Fibroblast of skin of scalp (primary cell): Measurements from ENCODE around the gene PCYT1A.

Experiments used
- DNase-seq: peaks from one replicate; pipeline ENCODE4 v3.0.0-alpha.2; 2013

PCYT1A gene

DNA sequence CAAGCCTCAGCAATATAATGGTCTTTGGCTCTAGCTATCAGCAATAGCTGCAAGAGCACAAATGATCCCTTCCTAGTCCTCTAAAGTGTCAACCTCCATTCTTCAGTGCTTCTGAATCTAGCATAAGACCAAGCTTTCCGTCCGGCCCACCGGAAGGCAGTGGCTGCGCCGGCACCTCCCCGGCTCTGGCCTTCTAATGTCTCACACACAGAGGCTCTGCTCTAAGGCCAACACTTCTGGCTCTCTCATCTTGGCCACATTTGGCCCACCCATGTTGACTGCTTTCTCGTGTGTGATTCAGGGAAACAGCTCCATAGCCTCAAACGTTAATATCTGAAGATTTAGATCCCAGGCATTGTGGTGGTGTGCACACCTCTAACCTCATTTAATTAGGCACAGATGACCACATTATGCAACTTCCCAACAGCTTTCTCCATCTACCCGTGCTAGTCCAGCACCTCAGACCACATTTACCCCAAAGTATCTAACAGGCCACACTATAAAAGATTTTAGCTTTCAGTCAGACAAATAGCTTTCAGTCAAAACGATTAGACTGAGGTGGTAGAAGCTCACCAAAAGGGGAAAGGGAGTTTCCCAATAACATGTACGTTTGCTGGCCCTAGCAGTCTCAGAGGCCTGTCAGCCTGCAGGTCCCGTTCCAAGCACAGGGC lies 51.9 kb downstream of the PCYT1A start:
- no peak for DNase-seq

DNA sequence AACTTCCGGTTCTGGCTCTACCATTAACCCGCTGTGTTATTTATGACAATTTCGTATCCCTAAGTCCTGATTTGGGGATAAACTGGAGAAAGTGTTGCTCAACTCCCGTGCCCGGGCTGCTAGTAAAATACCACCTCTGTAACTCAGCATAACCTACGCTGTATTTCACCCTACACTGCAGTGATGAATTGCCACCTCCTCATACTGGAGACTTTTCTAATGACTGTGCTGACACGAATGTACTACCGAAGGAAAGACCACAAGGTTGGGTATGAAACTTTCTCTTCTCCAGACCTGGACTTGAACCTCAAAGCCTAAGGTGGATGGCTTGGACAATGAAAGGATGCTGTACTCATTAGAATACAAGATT lies 54.7 kb downstream of the PCYT1A start:
- DNase-seq, result no peak

DNA sequence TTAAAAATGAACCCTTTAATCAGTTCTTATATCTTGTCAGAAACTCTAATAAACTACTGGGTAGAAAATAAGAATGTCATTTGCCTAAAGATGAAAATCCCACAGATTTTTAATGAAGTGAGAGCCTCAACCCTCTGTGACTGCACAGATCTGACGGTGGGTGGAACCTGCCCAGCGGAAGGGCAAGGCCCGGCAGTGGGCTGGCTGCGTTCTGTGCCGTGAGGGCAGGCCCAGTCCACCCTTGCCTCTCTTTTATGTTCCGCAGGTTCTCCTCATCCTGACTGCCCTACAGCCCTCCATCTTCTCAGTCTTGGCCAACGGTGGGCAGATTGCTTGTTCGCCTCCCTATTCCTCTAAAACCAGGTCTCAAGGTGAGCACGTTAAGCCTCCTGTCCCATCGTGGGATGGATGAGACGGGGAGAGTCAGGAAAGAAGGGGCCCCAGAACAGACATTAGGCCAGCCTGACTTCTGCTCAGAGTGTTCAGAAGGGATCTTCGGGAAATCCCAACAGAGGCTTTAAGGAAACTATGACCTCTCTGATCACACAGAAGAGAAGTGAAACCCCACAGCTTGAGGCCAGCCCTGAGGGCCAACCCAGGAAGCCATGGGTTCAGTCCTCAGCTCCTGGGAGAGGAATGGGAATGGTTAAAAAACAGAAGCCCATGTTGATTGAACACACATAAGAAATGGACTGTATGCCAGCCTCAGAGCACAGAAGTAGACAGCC lies 55.2 kb downstream of the PCYT1A start:
- no peak for DNase-seq

DNA sequence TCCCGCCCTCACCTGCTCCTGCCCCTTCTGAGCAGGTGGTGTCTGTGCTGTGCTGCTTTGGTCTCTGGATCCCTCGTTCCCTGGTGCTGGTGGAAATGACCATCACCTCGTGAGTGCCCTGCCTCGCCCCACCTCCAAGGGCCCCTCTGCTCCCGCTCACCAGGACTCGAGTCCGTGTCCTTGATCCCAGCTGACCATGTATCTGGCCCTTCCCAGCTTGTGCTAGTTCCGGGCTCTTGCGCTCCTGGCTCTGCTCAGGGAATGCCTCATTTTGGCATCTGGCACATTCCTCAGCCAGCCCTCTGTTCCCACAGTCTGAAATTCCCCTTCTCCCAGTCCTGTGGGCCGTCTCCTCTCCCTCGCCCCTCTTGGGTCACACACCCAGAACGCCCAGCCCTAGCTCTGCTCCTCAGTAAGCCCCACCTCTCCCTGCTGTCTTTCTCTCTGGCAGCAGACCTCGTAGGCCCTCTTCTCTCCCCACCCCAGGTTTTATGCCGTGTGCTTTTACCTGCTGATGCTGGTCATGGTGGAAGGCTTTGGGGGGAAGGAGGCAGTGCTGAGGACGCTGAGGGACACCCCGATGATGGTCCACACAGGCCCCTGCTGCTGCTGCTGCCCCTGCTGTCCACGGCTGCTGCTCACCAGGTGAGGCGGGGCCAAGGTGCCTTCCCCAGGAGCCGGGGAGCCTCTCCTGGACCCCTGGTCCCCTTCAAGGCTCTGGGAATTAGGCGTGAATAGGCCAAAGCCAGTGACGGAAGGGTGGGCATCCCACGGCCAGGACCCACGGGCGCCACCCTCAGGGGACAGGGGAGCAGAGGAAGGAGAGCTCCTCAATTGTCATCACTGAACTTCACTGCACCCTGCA lies 59.7 kb downstream of the PCYT1A start:
- peak; percentile 44 for DNase-seq

DNA sequence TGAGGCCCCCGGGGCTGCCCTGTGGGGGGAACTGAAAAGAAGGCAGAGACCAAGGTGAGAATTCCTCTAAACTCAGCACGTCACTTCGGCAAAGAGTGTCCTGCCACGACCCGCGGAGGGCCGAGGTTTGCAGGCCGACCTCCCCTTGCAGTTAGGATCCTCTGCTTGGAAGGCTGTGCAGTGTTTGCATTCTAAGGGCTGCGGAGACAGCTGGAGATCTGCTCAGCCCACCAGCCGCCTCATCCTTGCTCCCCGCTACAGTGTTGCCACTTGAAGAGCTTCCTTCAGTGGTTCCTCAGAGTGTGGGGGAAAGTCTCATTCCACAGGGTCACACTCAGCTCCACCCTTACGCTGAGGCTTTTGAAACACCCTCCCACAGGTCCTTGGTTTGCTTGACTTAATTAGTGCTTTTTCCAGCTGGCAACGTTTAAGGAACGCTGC lies 60.4 kb downstream of the PCYT1A start:
- no peak for DNase-seq

DNA sequence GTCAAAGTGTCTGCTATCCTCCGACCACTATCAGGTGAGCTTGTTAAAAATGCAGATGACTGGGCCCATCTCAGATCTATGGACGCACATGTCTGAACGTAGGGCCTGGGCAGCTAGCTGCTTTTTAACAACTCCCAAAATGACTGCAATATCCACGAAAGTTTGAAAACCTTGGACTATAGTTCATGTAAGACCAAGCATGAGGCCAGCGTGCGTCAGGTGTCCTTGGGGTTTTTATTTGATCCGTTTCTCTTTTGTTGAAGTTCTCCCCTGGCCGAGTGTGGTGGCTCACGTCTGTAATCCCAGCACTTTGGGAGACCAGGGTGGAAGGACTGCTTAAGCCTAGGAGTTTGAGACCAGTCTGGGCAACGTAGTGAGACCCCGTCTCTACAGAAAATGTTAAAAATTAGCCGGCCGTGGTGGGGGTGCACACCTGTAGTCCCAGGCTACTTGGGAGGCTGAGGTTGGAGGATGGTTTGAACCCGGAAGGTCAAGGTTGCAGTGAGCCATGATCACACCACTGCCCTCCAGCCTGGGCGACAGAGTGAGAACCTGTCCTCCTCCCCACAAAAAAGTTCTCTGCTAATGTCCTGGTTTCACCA lies 61.7 kb downstream of the PCYT1A start:
- DNase-seq, result no peak

DNA sequence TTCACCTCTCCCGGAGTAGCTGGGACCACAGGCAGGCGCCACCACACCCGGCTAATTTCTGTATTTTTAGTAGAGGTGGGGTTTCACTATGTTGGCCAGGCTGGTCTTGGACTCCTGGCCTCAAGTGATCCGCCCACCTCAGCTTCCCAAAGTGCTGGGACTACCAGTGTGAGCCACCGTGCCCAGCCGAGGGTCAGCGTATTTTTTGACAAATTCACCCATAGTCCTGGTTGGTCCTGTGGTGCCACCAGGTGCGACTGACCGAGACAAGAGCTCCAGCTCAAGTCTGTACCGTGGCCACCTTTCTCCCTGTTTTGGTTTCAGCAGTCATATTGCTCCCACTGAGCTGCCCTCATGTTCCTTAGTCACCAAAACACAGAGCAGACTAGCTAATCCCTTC lies 62.4 kb downstream of the PCYT1A start:
- no peak for DNase-seq

DNA sequence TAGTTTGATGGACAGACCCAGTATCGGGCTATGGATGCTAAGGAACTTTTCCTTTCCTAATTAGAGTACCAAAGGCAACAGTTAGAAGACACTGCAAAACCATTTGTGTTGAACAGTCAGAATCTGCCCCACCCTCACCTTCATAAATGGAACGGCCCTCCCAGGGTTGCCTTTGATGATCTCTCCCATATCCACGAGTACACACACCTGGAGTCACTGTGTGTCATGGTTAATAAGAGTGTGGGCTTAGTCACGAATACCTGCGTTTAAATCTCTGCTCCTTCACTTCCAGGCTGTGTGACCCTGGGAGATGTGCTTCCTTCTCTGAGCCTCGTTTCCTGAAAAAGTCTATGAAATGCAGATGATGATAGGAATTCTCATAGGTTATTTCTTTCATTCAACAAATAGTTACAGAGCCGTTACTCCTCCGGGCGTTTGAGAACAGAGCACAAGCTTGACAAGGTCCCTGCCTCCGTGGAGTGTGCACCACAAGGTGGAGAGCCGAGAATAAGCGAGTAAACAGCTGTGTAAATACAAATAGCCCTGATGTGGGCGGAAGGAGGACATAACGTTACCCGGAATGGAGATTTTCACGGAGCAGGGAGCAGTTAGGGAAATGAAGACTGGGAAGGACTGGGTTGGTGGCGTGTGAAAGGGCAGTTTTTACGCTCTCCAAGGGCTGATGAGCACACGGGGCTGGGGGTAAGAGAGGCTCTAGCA lies 64.5 kb downstream of the PCYT1A start:
- DNase-seq, result no peak

DNA sequence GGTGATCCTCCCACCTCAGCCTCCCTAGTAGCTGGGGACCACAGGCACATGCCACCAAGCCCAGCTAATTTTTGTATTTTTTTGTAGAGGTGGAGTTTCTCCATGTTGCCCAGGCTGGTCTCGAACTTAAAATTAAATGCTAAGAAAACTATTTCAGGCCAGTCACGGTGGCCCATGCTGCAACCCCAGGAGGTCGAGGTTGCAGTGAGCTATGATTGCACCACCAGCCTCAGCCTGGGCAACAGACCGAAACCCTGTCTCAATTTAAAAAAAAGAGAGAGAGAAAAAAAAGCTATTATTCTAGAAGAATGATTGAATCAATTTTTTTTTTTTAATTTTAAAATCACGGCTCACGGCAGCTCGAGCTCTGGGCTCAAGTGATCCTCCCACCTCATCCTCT lies 66.5 kb downstream of the PCYT1A start:
- no peak for DNase-seq

DNA sequence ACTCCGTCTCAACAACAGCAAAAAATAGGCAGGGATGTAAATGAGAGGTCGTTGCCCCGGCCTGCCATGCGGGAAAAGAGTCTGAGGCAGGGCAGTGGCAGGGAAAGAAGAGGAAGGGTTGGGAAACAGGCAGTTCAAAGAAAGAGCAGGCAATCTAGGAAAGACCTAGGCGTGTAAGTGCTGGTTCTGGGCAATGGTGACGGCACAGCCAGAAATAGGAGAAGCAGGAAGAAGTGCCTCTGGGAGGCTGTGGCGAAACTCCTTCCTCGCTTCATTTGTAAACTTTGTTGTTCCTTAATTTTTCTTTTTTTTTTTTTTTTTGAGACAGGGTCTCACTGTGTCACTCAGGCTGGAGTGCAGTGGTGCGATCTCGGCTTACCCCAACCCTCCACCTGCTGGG lies 66.9 kb downstream of the PCYT1A start:
- no peak for DNase-seq

DNA sequence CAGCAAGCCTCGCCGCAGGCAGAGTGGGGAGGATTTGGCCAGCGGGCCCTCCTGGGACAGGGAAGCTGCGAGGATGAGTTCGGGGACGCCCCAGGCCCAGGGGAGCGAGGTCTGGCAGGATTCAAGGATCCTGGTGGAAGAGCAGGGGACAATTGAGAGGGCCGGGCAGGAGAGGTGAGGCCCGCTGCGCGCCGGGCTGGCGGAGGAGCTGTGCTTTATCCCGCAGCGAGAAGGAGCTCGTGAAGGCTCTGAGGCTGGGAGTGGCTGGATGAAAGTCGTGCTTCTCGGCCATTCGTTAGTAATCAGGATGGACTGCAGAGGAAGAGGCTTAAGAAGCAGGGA lies 67.6 kb downstream of the PCYT1A start:
- DNase-seq, result no peak

DNA sequence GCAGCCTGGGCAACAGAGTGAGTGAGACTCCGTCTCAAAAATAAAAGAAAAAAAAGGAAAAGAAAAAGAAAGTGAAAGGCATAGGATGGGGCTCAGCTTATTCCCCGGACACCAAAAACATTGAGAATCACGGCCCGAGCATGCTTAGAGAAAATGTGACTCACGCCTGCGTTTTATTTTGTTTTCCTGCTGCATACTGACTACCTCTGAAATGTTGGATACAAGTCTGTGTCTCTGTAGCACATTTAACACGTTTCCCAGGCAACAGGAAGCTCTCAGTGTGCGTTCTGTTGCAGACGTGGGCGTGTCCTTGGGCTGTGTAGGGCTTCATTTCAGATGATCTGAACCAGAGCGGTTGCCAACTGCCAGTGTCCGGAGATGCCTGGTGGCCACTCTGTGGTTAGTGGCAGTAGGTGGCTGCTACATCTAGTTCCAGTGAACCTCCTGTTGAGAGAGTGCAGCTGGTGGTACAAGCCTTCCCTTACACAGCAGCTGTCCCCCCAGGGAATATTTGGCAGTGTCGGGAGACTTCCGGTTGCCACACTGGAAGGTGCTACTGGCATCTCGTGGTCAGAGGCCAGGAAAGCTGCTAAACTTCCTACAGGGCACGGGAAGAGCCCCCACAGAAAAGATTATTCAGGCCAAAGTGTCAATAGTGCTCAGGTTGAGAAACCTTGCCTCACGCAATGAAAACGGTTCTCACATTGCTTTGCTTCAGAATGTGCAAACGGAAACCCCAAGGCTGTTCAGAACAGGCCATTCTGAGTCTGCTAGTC lies 68.1 kb downstream of the PCYT1A start:
- peak; percentile 88 for DNase-seq

DNA sequence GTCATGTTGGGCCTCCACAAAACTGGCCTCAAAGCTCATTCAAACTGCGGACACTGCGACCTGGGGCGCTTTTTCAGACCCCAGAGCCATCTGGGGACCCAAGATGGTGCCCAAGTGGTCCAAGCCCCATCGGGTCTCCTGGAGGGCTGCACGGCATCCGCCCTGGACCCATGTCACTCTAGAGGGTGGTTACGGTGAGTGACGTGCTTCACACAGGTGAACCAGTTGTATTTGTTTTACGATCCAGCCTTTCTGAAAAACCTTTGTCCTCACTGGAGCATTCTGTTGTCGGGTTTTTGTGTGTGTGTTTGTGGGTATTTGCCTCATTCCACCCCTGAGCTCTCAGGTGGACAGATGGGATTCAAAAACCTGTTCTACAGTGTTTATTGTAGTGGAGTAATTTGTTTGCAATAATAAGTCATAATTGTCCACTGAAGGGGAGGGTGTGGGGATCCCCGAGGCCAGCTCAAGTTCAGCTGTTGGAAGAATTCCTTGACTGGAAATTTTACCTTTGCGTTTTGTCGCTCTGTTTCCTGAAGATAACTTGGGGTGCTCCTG lies 69.3 kb downstream of the PCYT1A start:
- no peak for DNase-seq

DNA sequence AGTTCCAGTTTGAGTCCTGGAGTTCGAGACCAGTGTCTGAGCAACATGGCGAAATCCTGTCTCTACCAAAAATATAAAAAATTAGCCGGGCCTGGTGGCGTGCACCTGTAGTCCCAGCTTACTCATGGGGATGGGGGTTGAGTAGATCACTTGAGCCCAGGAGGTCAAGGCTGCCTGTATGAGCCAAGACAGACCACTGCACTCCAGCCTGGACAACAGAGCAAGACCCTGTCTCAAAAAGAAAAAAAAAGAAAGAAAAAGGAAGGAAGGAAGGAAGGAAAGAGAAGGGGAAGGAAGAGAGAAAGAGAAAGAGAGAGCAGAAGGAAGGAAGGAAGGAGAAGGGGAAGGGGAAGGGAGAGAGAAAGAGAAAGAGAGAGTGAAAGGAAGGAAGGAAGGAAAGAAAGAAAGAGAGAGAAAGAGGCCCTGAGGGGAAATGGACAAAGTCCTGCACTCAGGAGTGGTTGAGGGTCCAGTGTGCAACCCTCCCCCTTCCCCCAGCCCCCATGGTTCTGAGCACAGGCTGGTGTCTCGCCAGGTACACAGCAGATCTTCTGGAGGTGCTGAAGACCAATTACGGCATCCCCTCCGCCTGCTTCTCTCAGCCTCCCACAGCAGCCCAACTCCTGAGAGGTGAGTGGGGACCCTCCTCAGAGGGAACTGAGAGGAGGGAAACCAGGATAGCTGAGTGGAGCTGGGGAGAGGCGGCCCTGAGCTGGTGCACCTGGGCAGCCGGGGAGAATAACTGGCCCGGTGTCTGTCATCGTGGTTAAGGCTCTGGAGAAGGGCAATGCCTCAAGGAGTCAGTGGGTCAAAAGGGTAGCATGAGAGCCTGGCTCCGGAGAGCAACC lies 70.0 kb downstream of the PCYT1A start:
- DNase-seq, result no peak

DNA sequence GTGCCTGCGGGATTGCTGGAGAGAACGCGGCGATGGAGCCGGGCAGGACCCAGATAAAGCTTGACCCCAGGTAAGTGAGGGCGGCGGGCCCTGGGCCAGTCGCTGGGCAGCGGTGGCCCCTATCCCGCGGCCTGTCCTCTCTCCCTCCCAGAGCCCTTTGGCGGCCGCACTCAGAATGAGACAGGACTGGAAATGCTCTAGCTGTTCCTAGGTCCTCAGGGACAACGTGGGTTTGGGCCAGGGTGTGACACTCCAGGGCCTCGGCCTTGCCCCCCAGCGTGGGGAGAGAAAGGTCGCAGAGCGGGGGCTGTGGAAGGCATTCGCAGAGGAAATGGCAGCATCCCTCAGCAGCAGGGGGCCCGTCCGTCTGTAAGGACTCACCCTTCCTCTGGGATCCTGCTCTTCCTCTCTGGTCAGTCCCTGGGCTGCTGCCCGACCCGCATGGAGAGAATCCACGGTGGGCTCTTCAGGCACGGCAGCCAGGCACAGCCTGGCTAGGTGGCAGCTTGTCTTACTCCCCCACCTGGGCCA lies 70.8 kb downstream of the PCYT1A start:
- no peak for DNase-seq

DNA sequence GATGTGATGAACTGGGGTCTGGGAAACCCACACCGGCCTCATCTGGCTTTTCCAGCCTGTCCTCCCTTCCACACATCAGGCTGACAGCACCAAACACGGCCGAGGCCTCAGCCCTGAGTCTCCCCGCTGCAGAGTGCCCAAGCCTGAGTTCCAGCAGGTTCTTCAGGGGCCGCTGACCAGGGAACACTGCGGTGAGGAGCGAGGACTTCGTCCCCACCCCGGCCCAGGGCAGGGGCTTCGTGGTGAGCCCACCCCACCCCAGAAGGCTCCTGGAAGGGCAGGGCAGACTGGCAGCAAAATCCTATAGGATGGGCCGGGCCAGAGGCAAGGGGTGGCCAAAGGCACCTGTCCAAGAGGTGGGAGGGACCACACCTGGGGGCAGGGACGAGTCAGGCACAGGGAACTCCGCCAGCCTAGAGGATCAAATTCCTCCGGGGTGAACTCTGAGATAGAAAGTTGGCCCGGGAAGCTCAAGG lies 71.4 kb downstream of the PCYT1A start, which contains the start of gene SLC51A:
Gene SLC51A (plus strand): TSS at position 446 of the 476 bp plus-strand sequence. CDS start 179 bp downstream, outside the sequence.
- DNase-seq, result no peak

DNA sequence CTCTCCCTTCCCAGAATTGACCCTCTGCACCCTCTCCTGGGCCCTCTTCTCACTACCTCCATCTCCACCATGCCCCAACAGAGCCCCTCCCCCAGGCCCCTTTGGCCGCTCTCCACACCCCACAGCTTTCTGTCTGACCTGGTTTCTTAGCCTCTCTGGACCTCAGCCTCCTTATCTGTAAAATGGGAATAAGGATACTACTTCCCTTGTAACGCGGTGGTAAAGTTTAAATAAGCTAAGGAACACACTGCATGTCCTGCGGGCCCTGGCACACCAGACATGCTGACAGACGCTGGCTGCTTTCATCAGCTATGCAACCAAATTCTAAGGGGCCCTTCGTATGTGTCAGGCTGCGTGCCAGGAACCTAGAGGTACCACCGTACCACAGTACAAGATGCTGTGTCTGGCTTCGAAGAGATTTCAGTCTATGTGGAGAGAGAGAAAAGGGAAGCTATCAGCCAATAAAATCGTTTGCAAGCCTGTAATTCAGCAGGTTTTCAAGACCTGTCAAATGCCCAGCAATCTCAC lies 72.0 kb downstream of the PCYT1A start:
- no peak for DNase-seq

DNA sequence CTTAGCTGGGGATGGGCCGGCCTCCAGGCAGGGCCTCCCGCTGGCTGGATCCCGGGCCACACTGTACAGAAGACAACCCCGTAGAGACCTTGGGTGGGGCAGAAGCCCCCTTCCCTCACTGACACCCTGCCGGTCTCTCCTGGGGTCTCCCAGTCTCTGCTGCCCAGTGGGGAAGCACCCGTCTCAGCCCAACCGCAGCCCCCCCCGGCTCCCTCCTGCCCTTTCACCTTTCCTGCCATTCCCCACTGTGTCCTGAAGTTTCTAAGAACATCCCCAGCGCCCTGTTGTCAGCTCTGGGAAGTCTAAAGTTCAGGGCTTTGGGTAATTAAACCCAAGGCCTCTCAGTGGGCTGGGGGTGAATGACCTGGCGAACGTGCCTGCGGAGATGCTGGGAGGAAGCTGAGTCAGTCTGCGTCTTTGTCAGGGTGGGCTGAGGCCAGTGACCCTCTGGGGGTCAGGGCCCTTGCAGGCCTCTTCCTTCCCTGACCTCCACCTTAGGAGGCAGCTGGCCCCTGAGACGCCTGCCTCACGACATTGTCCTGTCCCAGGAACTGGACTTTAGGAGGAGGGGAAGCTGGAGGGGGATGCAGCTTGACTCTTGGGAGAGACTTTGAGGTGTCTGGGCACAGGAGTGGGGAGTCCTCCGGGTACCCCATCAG lies 72.6 kb downstream of the PCYT1A start:
- no peak for DNase-seq
